Left ventricle myocardium inferior (tissue), 1 donor: ENCODE measurements around the gene LY6G5B. TPM values are rescaled to one million over a fixed set of nuclear protein-coding genes. Genes with fewer than 3 reads are reported as not detected.

Experiments used
- DNase-seq: peaks from one replicate; pipeline ENCODE4 v3.0.0-alpha.2; 2020
- H3K27ac ChIP-seq: fragments of 200-600 bp; replicated peaks from 2 replicates; pipeline ENCODE4 v1.8.0; 2021
- H3K27me3 ChIP-seq: fragments of 200-600 bp; 2 replicates; pipeline ENCODE4 v1.8.0; 2021; ENCODE audit warnings: low read depth
- H3K36me3 ChIP-seq: fragments of 200-600 bp; 2 replicates; pipeline ENCODE4 v1.8.0; 2021
- H3K4me1 ChIP-seq: fragments of 200-600 bp; 2 replicates; pipeline ENCODE4 v1.8.0; 2021
- H3K4me3 ChIP-seq: fragments of 200-600 bp; 2 replicates; pipeline ENCODE4 v1.8.0; 2021; ENCODE audit warnings: mild to moderate bottlenecking, moderate library complexity
- H3K9me3 ChIP-seq: fragments of 200-600 bp; replicated peaks from 2 replicates; pipeline ENCODE4 v1.8.0; 2021
- CTCF ChIP-seq: fragments of 200-600 bp; IDR thresholded peaks from 2 replicates; pipeline ENCODE4 v1.8.0; 2021; ENCODE audit warnings: antibody characterized with exemption, mild to moderate bottlenecking, borderline replicate concordance
- intact Hi-C: fragments of 100-400 bp; cut with micrococcal nuclease; formaldehyde crosslinking; loops from one replicate; pipeline ENCODE4 v1.11.0; 2022
- total RNA-seq: library from RNA; stranded (reverse); fragmentation: NEBNext Ultra II Directional; extraction: Animal tissue kit (Norgen Biotek cat#: 25700); gene quantifications from one replicate; pipeline ENCODE4 v1.2.1, GENCODE V29; 2021
- donor health status: DM: no; HTN: yes; CAD: no; lungs with severe emphysema.

The LY6G5B gene
- total RNA-seq, 1 donor from 2014 or later, result 4.4 TPM

DNA sequence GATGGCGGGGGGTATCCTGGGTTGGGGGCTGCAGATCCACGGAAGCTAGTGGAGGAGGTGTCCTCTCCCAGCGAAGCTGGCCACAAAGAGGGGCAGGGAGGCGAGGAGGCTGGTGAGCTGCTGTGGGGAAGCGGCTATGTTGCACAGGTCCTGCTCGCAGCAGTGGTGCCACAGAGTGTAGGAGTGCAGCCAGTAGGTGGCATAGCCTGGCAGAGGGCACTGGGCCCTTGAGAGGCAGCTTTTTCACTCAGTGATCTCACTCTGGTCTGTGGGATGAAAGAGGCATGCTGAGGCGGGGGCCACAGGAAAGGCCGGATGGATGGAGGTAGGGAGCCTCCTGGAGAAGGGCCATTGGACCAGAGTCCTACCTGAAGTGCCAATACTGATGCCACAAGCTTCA is 42.5 kb downstream of the LY6G5B start:
- peak; percentile 36 for TF ChIP-seq CTCF
- Histone ChIP-seq H3K4me1 (no peaks in the 10 kb centered on the region), H3K27me3 (peaks cover 9% of the 10 kb centered on the region), H3K9me3 (no peaks in the 10 kb centered on the region), H3K36me3 (no peaks in the 10 kb centered on the region), H3K27ac (no peak overlapping the region), H3K4me3 (no peak overlapping the region)
- intact Hi-C loops, result no loop called here
- DNase-seq, result no peak

DNA sequence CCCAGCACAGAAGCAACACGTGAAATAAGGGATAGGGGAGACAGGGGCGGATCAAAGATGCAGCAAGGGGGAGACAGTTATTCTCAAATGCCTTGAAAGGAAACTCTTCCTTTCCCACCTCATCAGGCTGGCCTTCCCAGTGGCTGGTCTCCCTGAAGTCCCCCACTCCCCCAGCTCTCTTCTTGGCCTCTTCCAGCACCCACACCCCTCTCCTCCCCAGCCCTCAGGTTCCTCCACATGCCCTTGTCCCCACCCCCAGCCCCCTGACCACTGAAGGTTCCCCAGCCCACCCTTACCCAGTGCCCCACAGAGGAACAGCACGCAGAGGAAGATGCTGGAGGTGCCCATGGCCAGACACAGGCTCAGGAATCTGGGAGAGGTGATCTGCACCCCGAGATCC is 43.7 kb downstream of the LY6G5B start:
- no peak for DNase-seq
- peaks cover 9% of the 10 kb centered on the region for H3K27me3 ChIP-seq
- H3K4me1 ChIP-seq, result no peaks in the 10 kb centered on the region
- no peaks in the 10 kb centered on the region for H3K9me3 ChIP-seq
- no peak for TF ChIP-seq CTCF
- intact Hi-C loops, result no loop called here
- no peaks in the 10 kb centered on the region for H3K36me3 ChIP-seq
- H3K4me3 ChIP-seq, result no peak overlapping the region
- H3K27ac ChIP-seq, result no peak overlapping the region

- Histone ChIP-seq H3K9me3 (no peaks in the 10 kb centered on the region), H3K27me3 (peaks cover 9% of the 10 kb centered on the region), H3K27ac (no peak overlapping the region), H3K4me3 (no peak overlapping the region), H3K36me3 (no peaks in the 10 kb centered on the region), H3K4me1 (no peaks in the 10 kb centered on the region)
- intact Hi-C loops, result no loop called here
- DNase-seq, result no peak
- TF ChIP-seq CTCF, result no peak
Measured at GRCh38 chr6:31713991-31714684, 44.4 kb downstream of the LY6G5B start.

DNA sequence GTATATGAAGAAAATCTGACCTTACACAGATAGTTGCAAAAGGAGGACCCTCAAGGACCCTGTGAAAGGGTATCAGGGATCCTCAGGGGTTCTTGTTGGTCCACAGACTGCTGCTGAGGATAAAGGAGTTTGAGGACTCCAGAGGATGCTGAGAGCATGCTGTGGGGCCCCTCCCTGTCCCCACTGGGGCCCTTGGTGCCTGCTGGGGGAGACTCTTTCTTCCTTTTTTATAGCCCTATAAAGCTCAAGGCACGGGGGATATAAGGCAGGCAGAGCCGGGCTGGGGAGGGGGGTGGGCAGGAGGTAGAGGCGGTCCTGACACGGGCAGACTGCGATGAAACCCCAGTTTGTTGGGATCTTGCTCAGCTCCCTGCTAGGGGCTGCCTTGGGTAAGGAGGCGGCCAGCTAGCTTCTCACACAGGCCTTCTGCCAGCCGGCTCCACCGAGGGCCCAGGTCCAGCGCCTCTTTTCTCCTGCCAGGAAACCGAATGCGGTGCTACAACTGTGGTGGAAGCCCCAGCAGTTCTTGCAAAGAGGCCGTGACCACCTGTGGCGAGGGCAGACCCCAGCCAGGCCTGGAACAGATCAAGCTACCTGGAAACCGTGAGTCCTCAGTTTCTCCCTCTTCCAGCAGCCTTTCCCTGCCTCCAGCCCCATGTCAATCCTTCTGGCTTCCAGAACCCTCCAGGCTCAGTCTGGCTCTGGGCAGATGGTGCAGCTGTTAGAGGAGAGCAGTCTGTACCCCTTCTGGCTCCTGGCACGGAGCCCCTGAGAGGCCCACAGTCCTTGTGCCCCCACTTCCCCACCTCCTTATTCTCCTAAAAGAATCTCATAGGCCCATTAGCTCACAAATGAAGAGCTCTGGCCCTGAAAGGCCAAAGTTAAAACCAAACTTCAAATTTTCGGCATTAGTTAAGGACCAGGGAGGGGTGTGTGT is 45.5 kb downstream of the LY6G5B start, which contains the start of gene LY6G6D:
LY6G6D (plus strand) TSS at position 327 of the 937 bp plus-strand sequence; CDS start at position 335, 8 bp downstream.
- H3K27ac ChIP-seq, result no peak within 1 kb of the TSS
- no peak for TF ChIP-seq CTCF
- peaks cover 4% of the 10 kb centered on the region for H3K27me3 ChIP-seq
- no peaks in the 10 kb centered on the region for H3K9me3 ChIP-seq
- no peak within 1 kb of the TSS for H3K4me3 ChIP-seq
- no peak for DNase-seq
- H3K4me1 ChIP-seq, result no peaks in the 10 kb centered on the region
- no peaks in the 10 kb centered on the region for H3K36me3 ChIP-seq
- intact Hi-C loops, result no loop called here

- DNase-seq, result no peak
- no peak overlapping the region for H3K4me3 ChIP-seq
- intact Hi-C loops, result no loop called here
- H3K36me3 ChIP-seq, result no peaks in the 10 kb centered on the region
- TF ChIP-seq CTCF, result no peak
- H3K4me1 ChIP-seq, result no peaks in the 10 kb centered on the region
- H3K27ac ChIP-seq, result no peak overlapping the region
- H3K27me3 ChIP-seq, result no peaks in the 10 kb centered on the region
- H3K9me3 ChIP-seq, result no peaks in the 10 kb centered on the region
Measured at GRCh38 chr6:31717499-31718222, 47.9 kb downstream of the LY6G5B start.
